Measurements from ENCODE around the gene SPOUT1. TPM values are rescaled to one million over a fixed set of nuclear protein-coding genes. Genes with fewer than 3 reads are reported as not detected.

SPOUT1 gene
- total and polyA plus RNA-seq, 8 donors: 14.8 to 32.8 (median 23.3) TPM

GRCh38 chr9:128770286-128771030 lies 59.1 kb downstream of the SPOUT1 start:
- TF ChIP-seq CTCF (IDR thresholded peaks at IDR 0.05): no peak
- 53 to 63% methylated on average over 11 of the region's 11 CpGs for WGBS, 2 donors

More at GRCh38 chr9:128770286-128771030, 59.1 kb downstream of the SPOUT1 start:
- Histone ChIP-seq H3K36me3 (no peaks in the 10 kb centered on the region), H3K9me3 (no peaks in the 10 kb centered on the region), H3K27ac (peak overlapping the region in 3 of 4 donors; percentile 90 to 98 (median 95)), H3K4me1 (peaks cover 0 to 12% (median 6%) of the 10 kb centered on the region in 3 donors), H3K4me3 (peak overlapping the region in 3 of 4 donors; percentile 74 to 87 (median 77)), H3K27me3 (no peaks in the 10 kb centered on the region)
- FAIRE-seq: no peak
- DNase-seq: no peak
- no peak for ATAC-seq
- intact Hi-C loops (cut with DNase I): no loop called here

Other genes starting within 250 kb of the SPOUT1 start
- gene DYNC2I2, start 172.9 kb downstream of the SPOUT1 start, total RNA-seq: 10 to 100 TPM; 19.5 to 29.3 (median 21.1) TPM
- gene DYNC2I2, start 172.9 kb downstream of the SPOUT1 start, polyA plus RNA-seq: 10 to 100 TPM; 75.2 to 90.3 TPM
- 100 to 1,000 TPM; 107 to 162 (median 150) TPM for gene SET, start 140.6 kb downstream of the SPOUT1 start, total RNA-seq
- 10 to 100 TPM; 42.9 to 77.3 TPM for gene SET, start 140.6 kb downstream of the SPOUT1 start, polyA plus RNA-seq
- gene PKN3, start 127.3 kb downstream of the SPOUT1 start, total RNA-seq: 1 to 10 TPM; 2.5 to 4.3 (median 3.7) TPM
- gene PKN3, start 127.3 kb downstream of the SPOUT1 start, polyA plus RNA-seq: 10 to 100 TPM; 10.0 to 11.0 TPM
- gene ZDHHC12, start 105.7 kb downstream of the SPOUT1 start, total RNA-seq: 10 to 100 TPM; 18.3 to 31.5 (median 25.4) TPM
- 10 to 100 TPM; 27.6 to 56.9 TPM for gene ZDHHC12, start 105.7 kb downstream of the SPOUT1 start, polyA plus RNA-seq
- 10 to 100 TPM; 15.8 to 23.4 (median 17.9) TPM for gene ZER1, start 57.9 kb downstream of the SPOUT1 start, total RNA-seq
- 10 to 100 TPM; 16.9 to 22.6 TPM for gene ZER1, start 57.9 kb downstream of the SPOUT1 start, polyA plus RNA-seq
- gene TBC1D13, start 42.5 kb downstream of the SPOUT1 start, total RNA-seq: 10 to 100 TPM; 10.9 to 18.5 (median 12.7) TPM
- 10 to 100 TPM; 15.7 to 17.2 TPM for gene TBC1D13, start 42.5 kb downstream of the SPOUT1 start, polyA plus RNA-seq
- gene ENDOG, start 11.3 kb downstream of the SPOUT1 start, total RNA-seq: 10 to 100 TPM; 12.2 to 23.0 (median 14.3) TPM
- gene ENDOG, start 11.3 kb downstream of the SPOUT1 start, polyA plus RNA-seq: 10 to 100 TPM; 14.0 to 16.0 TPM
- gene KYAT1, start 52.2 kb upstream of the SPOUT1 start, total RNA-seq: 1 to 10 TPM; 1.1 to 2.9 (median 1.5) TPM
- 1 to 10 TPM; 4.2 to 5.2 TPM for gene KYAT1, start 52.2 kb upstream of the SPOUT1 start, polyA plus RNA-seq
- 10 to 100 TPM in 4 of 6 donors, 1 to 10 TPM in 2; 8.7 to 20.4 (median 10.4) TPM for gene LRRC8A, start 52.3 kb upstream of the SPOUT1 start, total RNA-seq
- 10 to 100 TPM in 1 of 2 donors, 1 to 10 TPM in 1; 9.2 to 10.1 TPM for gene LRRC8A, start 52.3 kb upstream of the SPOUT1 start, polyA plus RNA-seq
- 10 to 100 TPM; 20.7 to 48.7 (median 42.2) TPM for gene PHYHD1, start 91.2 kb upstream of the SPOUT1 start, total RNA-seq
- gene PHYHD1, start 91.2 kb upstream of the SPOUT1 start, polyA plus RNA-seq: 10 to 100 TPM; 45.7 to 71.3 TPM
- gene DOLK, start 117.8 kb upstream of the SPOUT1 start, total RNA-seq: 1 to 10 TPM; 5.7 to 8.2 (median 6.6) TPM
- 1 to 10 TPM; 5.4 to 8.5 TPM for gene DOLK, start 117.8 kb upstream of the SPOUT1 start, polyA plus RNA-seq
- 10 to 100 TPM; 11.5 to 20.8 (median 13.5) TPM for gene NUP188, start 117.9 kb upstream of the SPOUT1 start, total RNA-seq
- gene NUP188, start 117.9 kb upstream of the SPOUT1 start, polyA plus RNA-seq: 10 to 100 TPM; 10.8 to 18.0 TPM
- 10 to 100 TPM; 46.6 to 79.7 (median 70.8) TPM for gene SH3GLB2, start 198.5 kb upstream of the SPOUT1 start, total RNA-seq
- gene SH3GLB2, start 198.5 kb upstream of the SPOUT1 start, polyA plus RNA-seq: 100 to 1,000 TPM; 188 to 201 TPM
- 10 to 100 TPM in 1 of 6 donors, 1 to 10 TPM in 5; 7.5 to 17.1 (median 9.3) TPM for gene MIGA2, start 206.8 kb upstream of the SPOUT1 start, total RNA-seq
- 10 to 100 TPM; 27.8 to 30.9 TPM for gene MIGA2, start 206.8 kb upstream of the SPOUT1 start, polyA plus RNA-seq